ENCODE results near the gene RAD23B.
A peak's percentile ranks its signal among the peaks of the same experiment; 100 is the strongest.

The RAD23B gene

GRCh38 chr9:107282759-107283622 is at the start of gene RAD23B:
Gene RAD23B (plus strand): TSS chr9:107283279. CDS start chr9:107283630, 351 bp downstream.
- peak within 1 kb of the TSS; percentile 86 for H3K4me3 ChIP-seq (replicated peaks; ENCODE audit: low read depth, low read length)
- TF ChIP-seq CTCF (IDR thresholded peaks at IDR 0.05; ENCODE audit: low read depth, low read length, missing control alignments): no peak
- DNase-seq (ENCODE audit: extremely low read depth, low read depth): peak; percentile 92

- no peak for TF ChIP-seq CTCF (IDR thresholded peaks at IDR 0.05; ENCODE audit: low read depth, low read length, missing control alignments)
- no peak overlapping the region for H3K4me3 ChIP-seq (replicated peaks; ENCODE audit: low read depth, low read length)
- DNase-seq (ENCODE audit: extremely low read depth, low read depth): no peak
Observed at GRCh38 chr9:107235765-107236442, 47.2 kb upstream of the RAD23B start.

- DNase-seq (ENCODE audit: extremely low read depth, low read depth): no peak
- no peak overlapping the region for H3K4me3 ChIP-seq (replicated peaks; ENCODE audit: low read depth, low read length)
- no peak for TF ChIP-seq CTCF (IDR thresholded peaks at IDR 0.05; ENCODE audit: low read depth, low read length, missing control alignments)
Observed at GRCh38 chr9:107237873-107238272, 45.2 kb upstream of the RAD23B start.

GRCh38 chr9:107239474-107239873 is 43.6 kb upstream of the RAD23B start:
- no peak overlapping the region for H3K4me3 ChIP-seq (replicated peaks; ENCODE audit: low read depth, low read length)
- peak; percentile 13 for TF ChIP-seq CTCF (IDR thresholded peaks at IDR 0.05; ENCODE audit: low read depth, low read length, missing control alignments)
- DNase-seq (ENCODE audit: extremely low read depth, low read depth): no peak

- no peak for DNase-seq (ENCODE audit: extremely low read depth, low read depth)
- no peak for TF ChIP-seq CTCF (IDR thresholded peaks at IDR 0.05; ENCODE audit: low read depth, low read length, missing control alignments)
- no peak overlapping the region for H3K4me3 ChIP-seq (replicated peaks; ENCODE audit: low read depth, low read length)
Observed at GRCh38 chr9:107240260-107240659, 42.8 kb upstream of the RAD23B start.

GRCh38 chr9:107242073-107243030 is 40.7 kb upstream of the RAD23B start:
- TF ChIP-seq CTCF (IDR thresholded peaks at IDR 0.05; ENCODE audit: low read depth, low read length, missing control alignments): no peak
- no peak overlapping the region for H3K4me3 ChIP-seq (replicated peaks; ENCODE audit: low read depth, low read length)
- no peak for DNase-seq (ENCODE audit: extremely low read depth, low read depth)
